Neural cell (in vitro differentiated cells): ENCODE data around the gene MEX3D. TPM values are rescaled to one million over a fixed set of nuclear protein-coding genes. Genes with fewer than 3 reads are reported as not detected.

ENCODE experiments used
- H2AFZ ChIP-seq: fragments of 200-600, 300-800 bp; sonication (generic), shearing (Covaris generic); 2 replicates; pipeline ENCODE4 v1.6.0; 2014; ENCODE audit warnings: low read depth, mild to moderate bottlenecking, antibody characterized with exemption, low read length, moderate library complexity
- H3F3A ChIP-seq: fragments of 200-600 bp; shearing (Covaris generic); 2 replicates; pipeline ENCODE4 v1.6.1; 2016; ENCODE audit warnings: mild to moderate bottlenecking, moderate library complexity, mixed read lengths, antibody characterized with exemption, low read length; ENCODE audit not compliant: insufficient read depth, poor library complexity, severe bottlenecking
- H3K27ac ChIP-seq: fragments of 200-600, 300-800 bp; sonication (generic), shearing (Covaris generic); 2 replicates; pipeline ENCODE4 v1.5.1; 2014; ENCODE audit warnings: mild to moderate bottlenecking, low read length, moderate library complexity
- H3K27me3 ChIP-seq: fragments of 300-800, 200-600 bp; sonication (generic), shearing (Covaris generic); 2 replicates; pipeline ENCODE4 v1.6.0; 2014; ENCODE audit warnings: mild to moderate bottlenecking, low read depth, low read length, moderate library complexity; ENCODE audit not compliant: insufficient read depth
- H3K36me3 ChIP-seq: fragments of 300-800, 200-600 bp; sonication (generic), shearing (Covaris generic); 2 replicates; pipeline ENCODE4 v1.5.1; 2014; ENCODE audit warnings: mild to moderate bottlenecking, antibody characterized with exemption, low read length, moderate library complexity; ENCODE audit not compliant: insufficient read depth
- H3K4me2 ChIP-seq: fragments of 300-800, 200-600 bp; sonication (generic), shearing (Covaris generic); 2 replicates; pipeline ENCODE4 v1.6.0; 2014; ENCODE audit warnings: mild to moderate bottlenecking, low read length
- H3K4me3 ChIP-seq: fragments of 300-800, 200-600 bp; sonication (generic), shearing (Covaris generic); 2 replicates; pipeline ENCODE4 v1.5.1; 2014; ENCODE audit warnings: mild to moderate bottlenecking, low read length, moderate library complexity
- H3K79me2 ChIP-seq: fragments of 200-600 bp; shearing (Covaris generic); replicated peaks from 2 replicates; pipeline ENCODE4 v1.6.0; 2014; ENCODE audit warnings: mild to moderate bottlenecking, low read length, moderate library complexity; ENCODE audit not compliant: insufficient read depth
- H3K9ac ChIP-seq: fragments of 300-800, 200-600 bp; sonication (generic), shearing (Covaris generic); 2 replicates; pipeline ENCODE4 v1.6.1; 2016; ENCODE audit warnings: mild to moderate bottlenecking, low read length, mixed read lengths
- H3K9me2 ChIP-seq: fragments of 200-600 bp; shearing (Covaris generic); 2 replicates; pipeline ENCODE4 v1.6.1; 2016; ENCODE audit warnings: mild to moderate bottlenecking, low read length, mixed read lengths; ENCODE audit not compliant: insufficient read depth
- H3K9me3 ChIP-seq: fragments of 200-600, 300-800 bp; sonication (generic), shearing (Covaris generic); 2 replicates; pipeline ENCODE4 v1.6.1; 2016; ENCODE audit warnings: mild to moderate bottlenecking, mixed run types, low read length, moderate library complexity, mixed read lengths
- H4K20me1 ChIP-seq: fragments of 200-600 bp; shearing (Covaris generic); 2 replicates; pipeline ENCODE4 v1.6.1; 2016; ENCODE audit warnings: mild to moderate bottlenecking, mixed run types; ENCODE audit not compliant: insufficient read depth
- EP300 ChIP-seq: fragments of 450-650 bp; conservative IDR thresholded peaks from 2 replicates; pipeline ENCODE4 v1.6.1; 2014; ENCODE audit warnings: antibody characterized with exemption, mild to moderate bottlenecking, moderate library complexity; ENCODE audit not compliant: poor library complexity, severe bottlenecking
- EZH2 ChIP-seq: fragments of 200-600, 300-800 bp; shearing (Covaris generic), sonication (generic); IDR thresholded peaks from 2 replicates; pipeline ENCODE4 v1.6.1; 2014; ENCODE audit warnings: antibody characterized with exemption, low read length, borderline replicate concordance, mild to moderate bottlenecking; ENCODE audit not compliant: insufficient read depth, poor library complexity, severe bottlenecking
- MXI1 ChIP-seq: fragments of 450-650 bp; conservative IDR thresholded peaks from 2 replicates; pipeline ENCODE4 v1.6.1; 2014; ENCODE audit warnings: antibody characterized with exemption, mild to moderate bottlenecking; ENCODE audit not compliant: poor library complexity, severe bottlenecking
- POLR2AphosphoS5 ChIP-seq: IDR thresholded peaks from 2 replicates; pipeline ENCODE4 v1.6.1; 2012
- RAD21 ChIP-seq: fragments of 450-650 bp; conservative IDR thresholded peaks from 2 replicates; pipeline ENCODE4 v1.6.1; 2014; ENCODE audit warnings: antibody characterized with exemption, mild to moderate bottlenecking, moderate library complexity
- SMC3 ChIP-seq: fragments of 450-650 bp; conservative IDR thresholded peaks from 2 replicates; pipeline ENCODE4 v1.6.1; 2014; ENCODE audit warnings: antibody characterized with exemption, mild to moderate bottlenecking, moderate library complexity; ENCODE audit not compliant: poor library complexity
- TAF1 ChIP-seq: IDR thresholded peaks from 2 replicates; pipeline ENCODE4 v1.6.1; 2012; ENCODE audit warnings: low read depth
- polyA plus RNA-seq: library from polyadenylated mRNA; depleted of rRNA; stranded (reverse); fragments of >200 nt; gene quantifications from 2 replicates; pipeline ENCODE4 v1.2.3, GENCODE V29; 2014
- TF ChIP-seq, protein P1 (sequence below): IDR thresholded peaks from 2 replicates; pipeline ENCODE4 v1.6.1; 2012; ENCODE audit warnings: borderline replicate concordance
- TF ChIP-seq, protein P2 (sequence below): fragments of 450-650 bp; IDR thresholded peaks from 2 replicates; pipeline ENCODE4 v1.5.1; 2014; ENCODE audit warnings: antibody characterized with exemption, mild to moderate bottlenecking, moderate library complexity; ENCODE audit not compliant: poor library complexity, severe bottlenecking

Gene MEX3D
- polyA plus RNA-seq, 1 donor from 2014 or later = 20.8 TPM

DNA sequence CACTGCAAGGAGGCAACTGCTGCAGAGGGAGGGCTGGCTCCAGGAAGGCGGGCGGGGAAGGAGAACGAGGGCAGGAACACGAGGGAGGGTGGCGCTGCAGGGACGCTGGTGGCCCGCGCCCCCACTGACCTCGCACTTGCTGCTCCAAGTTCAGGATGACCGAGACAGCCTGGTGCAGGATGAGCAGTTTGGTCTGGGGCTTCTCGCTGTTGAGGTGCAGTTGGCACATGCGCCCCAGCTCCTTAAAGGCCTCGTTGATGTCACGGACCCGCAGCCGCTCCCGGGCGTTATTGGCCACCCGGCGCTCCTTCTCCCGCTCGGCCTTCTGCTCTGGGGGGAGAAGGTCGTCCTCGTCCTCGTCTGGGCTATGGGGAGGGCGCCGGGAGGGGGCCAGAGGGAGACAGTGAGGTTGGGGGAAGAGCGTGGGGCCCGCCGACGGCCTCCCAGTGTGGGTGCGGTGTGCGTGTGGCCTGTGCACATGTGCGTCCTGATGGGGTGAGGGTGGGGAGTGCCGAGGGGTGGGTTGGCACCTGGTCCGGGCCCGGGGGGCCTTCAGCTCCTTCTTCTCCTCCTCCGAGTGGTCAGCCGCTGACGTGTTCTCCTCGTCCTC is 47.1 kb upstream of the MEX3D start:
- H3K9me2 ChIP-seq = no peaks in the 10 kb centered on the region
- no peaks in the 10 kb centered on the region for H3F3A ChIP-seq
- no peaks in the 10 kb centered on the region for H4K20me1 ChIP-seq
- H3K79me2 ChIP-seq = no peaks in the 10 kb centered on the region
- H3K4me3 ChIP-seq = no peak overlapping the region
- H2AFZ ChIP-seq = no peak overlapping the region
- H3K4me2 ChIP-seq = no peak overlapping the region
- TF ChIP-seq, protein P1, sequence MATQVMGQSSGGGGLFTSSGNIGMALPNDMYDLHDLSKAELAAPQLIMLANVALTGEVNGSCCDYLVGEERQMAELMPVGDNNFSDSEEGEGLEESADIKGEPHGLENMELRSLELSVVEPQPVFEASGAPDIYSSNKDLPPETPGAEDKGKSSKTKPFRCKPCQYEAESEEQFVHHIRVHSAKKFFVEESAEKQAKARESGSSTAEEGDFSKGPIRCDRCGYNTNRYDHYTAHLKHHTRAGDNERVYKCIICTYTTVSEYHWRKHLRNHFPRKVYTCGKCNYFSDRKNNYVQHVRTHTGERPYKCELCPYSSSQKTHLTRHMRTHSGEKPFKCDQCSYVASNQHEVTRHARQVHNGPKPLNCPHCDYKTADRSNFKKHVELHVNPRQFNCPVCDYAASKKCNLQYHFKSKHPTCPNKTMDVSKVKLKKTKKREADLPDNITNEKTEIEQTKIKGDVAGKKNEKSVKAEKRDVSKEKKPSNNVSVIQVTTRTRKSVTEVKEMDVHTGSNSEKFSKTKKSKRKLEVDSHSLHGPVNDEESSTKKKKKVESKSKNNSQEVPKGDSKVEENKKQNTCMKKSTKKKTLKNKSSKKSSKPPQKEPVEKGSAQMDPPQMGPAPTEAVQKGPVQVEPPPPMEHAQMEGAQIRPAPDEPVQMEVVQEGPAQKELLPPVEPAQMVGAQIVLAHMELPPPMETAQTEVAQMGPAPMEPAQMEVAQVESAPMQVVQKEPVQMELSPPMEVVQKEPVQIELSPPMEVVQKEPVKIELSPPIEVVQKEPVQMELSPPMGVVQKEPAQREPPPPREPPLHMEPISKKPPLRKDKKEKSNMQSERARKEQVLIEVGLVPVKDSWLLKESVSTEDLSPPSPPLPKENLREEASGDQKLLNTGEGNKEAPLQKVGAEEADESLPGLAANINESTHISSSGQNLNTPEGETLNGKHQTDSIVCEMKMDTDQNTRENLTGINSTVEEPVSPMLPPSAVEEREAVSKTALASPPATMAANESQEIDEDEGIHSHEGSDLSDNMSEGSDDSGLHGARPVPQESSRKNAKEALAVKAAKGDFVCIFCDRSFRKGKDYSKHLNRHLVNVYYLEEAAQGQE = no peak
- TF ChIP-seq EZH2 (no peak), RAD21 (no peak), EP300 (no peak), TAF1 (no peak), MXI1 (no peak), POLR2AphosphoS5 (no peak), SMC3 (no peak)
- TF ChIP-seq, protein P2, sequence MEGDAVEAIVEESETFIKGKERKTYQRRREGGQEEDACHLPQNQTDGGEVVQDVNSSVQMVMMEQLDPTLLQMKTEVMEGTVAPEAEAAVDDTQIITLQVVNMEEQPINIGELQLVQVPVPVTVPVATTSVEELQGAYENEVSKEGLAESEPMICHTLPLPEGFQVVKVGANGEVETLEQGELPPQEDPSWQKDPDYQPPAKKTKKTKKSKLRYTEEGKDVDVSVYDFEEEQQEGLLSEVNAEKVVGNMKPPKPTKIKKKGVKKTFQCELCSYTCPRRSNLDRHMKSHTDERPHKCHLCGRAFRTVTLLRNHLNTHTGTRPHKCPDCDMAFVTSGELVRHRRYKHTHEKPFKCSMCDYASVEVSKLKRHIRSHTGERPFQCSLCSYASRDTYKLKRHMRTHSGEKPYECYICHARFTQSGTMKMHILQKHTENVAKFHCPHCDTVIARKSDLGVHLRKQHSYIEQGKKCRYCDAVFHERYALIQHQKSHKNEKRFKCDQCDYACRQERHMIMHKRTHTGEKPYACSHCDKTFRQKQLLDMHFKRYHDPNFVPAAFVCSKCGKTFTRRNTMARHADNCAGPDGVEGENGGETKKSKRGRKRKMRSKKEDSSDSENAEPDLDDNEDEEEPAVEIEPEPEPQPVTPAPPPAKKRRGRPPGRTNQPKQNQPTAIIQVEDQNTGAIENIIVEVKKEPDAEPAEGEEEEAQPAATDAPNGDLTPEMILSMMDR = no peak
- H3K9me3 ChIP-seq = no peaks in the 10 kb centered on the region
- peaks cover 11% of the 10 kb centered on the region for H3K36me3 ChIP-seq
- no peak overlapping the region for H3K27ac ChIP-seq
- H3K27me3 ChIP-seq = no peaks in the 10 kb centered on the region
- H3K9ac ChIP-seq = no peak overlapping the region

DNA sequence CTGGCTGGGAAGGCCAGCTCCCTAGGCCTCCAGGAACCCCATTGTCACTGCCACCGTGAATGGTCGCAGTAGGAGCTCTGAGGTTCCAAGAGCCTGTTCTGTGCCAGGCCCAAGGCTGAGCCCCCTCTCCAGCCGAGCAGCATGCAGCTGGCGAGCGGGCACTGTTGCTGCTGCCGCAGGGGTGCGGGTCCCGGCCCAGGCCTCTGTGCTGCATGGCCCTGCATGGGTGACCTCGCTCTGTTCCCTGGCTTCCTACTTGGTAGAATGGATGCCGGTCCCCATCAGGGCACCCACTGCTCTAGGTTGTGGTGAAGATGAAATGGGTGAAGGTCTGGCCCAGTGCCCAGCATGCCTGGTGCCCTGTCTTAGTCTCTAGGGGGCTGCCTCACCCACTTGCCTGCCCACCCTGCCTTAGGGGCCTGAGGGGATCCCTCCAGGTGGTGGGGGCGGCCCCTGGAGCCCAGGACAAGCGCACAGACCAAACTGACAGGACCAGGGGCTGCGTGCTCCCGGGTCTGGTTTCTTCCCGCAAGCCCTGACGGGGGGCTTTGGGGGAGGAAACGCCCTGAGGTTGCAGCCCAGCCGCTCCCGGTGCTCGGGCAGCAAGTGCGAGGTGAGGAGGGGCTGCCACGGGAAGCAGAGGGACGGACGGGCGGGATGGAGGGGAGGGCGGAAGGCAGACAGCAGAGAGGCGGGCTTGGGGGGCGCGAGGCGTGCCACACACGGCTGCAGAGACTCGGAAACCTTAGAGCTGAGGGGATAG is 45.9 kb upstream of the MEX3D start:
- Histone ChIP-seq H4K20me1 (no peaks in the 10 kb centered on the region), H3K27ac (no peak overlapping the region), H3K9me3 (no peaks in the 10 kb centered on the region), H3K36me3 (peaks cover 11% of the 10 kb centered on the region), H3K4me2 (no peak overlapping the region), H3F3A (no peaks in the 10 kb centered on the region), H2AFZ (no peak overlapping the region), H3K9ac (no peak overlapping the region), H3K79me2 (no peaks in the 10 kb centered on the region), H3K9me2 (no peaks in the 10 kb centered on the region), H3K27me3 (no peaks in the 10 kb centered on the region), H3K4me3 (no peak overlapping the region)
- TF ChIP-seq, protein P1 = no peak
- TF ChIP-seq MXI1 = no peak
